ENCODE results near the gene ANKFY1.
"Not testable (repeated sequence)": the region's sequence is repeated elsewhere in the genome, so short reads cannot be mapped to it uniquely, and the experiment has no call there.

Gene ANKFY1

DNA sequence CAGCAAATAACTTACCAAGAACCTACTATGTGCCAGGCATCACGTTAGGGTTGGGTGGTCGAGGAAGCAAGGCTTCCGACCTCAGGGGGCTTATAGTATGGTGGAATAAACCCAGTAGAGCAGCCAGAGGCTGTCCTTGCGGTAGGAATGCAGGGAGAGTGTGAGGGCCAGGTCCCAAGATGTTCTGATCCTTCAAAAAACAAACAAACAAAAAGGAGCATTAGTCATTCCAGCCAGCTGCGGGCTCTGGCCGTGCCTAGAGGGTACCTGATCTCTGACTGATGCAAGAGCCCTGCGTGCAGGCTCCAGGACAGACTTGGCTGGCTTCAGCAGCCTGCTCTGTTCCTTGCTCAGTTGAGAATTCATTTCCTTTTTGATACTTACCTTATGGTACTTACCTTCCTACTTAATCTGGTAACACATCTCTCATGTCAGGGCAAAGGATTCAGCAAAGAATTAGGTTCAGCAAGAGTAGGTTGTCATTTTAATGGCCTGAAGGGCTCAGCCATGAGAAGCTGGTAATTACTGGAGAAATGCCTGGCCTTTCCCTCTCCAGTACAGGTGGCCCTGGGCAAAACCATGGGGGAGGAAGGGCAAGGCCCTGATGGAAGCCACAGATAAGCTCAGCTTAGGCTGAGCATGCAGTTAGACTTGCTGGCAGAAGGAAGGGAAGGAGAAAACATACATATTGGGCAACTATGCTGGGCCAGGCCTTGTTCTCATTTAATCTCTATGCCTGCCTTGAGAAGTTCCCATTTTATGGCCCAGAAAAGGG, 102.4 kb downstream of the ANKFY1 start:
- in situ Hi-C loops (cut with HindIII; ENCODE audit: low sequenced_read_pairs) = no loop called here

DNA sequence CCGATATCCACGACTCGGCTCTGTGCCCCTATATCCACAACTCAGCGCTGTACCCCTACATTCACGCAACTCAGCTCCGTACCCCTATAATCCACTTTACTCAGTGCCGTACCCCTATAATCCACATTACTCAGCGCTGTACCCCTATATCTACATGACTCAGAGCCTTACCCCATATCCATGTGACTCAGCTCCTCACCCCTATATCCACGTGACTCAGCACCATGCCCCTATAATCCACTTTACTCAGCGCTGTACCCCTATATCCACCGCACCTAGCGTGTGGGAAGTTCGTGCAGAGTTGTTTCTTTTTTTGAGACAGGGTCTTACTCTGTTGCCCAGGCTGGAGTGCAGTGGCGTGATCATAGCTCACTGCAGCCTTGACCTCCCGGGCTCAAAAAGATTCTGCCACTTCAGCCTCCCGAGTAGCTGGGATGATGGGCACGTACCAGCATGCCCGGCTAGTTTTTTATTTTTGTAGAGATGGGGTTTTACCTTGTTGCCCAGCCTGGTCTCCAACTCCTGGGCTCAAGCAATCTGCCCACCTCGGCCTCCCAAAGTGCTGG, 103.4 kb downstream of the ANKFY1 start:
- in situ Hi-C loops (cut with HindIII; ENCODE audit: low sequenced_read_pairs) = no loop called here

DNA sequence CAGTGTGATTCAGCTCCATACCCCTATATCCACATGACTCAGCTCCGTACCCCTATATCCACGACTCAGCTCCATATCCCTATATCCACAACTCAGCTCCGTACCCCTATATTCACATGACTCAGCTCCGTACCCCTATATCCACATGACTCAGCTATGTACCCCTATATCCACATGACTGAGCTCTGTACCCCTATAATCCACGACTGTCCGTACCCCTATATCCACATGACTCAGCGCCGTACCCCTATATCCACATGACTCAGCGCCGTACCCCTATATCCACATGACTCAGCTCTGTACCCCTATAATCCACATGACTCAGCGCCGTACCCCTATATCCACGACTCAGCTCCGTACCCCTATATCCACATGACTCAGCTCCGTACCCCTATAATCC, 104.0 kb downstream of the ANKFY1 start:
- in situ Hi-C loops (cut with HindIII; ENCODE audit: low sequenced_read_pairs) = loop anchor here (5.0 kb wide), 1 partner anchor 107 kb away; no protein-coding TSS in a partner anchor

DNA sequence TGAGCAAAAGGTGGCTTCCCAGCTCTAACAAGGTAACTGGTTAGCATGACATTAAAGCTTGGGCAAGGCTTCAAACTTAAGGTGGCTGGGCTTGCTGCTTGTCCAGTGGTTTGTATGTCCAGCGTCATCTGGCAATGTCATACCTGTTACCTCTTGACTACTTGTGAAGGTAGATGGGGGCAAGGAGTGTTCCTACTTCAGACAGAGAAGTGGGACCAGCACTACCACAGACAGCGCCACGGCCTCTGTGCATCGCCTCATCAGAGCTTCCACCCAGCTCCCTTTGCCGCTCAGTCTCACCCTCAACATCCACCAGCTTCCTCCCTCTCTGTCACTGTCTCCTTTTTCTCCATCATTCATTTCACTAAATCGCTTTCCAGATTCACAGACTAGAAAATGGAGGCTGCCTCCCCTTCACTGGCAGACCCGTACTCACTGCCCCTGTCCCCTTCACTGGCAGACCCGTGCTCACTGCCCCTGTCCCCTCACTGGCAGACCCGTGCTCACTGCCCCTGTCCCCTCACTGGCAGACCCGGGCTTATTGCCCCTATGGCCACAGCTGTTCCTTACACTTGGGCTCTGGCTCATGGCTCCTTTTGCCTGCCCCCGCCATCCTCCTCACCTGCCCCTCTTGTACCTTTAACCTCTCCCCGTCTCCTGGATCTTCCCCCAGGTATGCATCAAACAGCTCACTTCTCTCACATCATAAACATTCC, 106.0 kb downstream of the ANKFY1 start:
- in situ Hi-C loops (cut with HindIII; ENCODE audit: low sequenced_read_pairs) = loop anchor here (5.0 kb wide), 1 partner anchor 105 kb away; no protein-coding TSS in a partner anchor

DNA sequence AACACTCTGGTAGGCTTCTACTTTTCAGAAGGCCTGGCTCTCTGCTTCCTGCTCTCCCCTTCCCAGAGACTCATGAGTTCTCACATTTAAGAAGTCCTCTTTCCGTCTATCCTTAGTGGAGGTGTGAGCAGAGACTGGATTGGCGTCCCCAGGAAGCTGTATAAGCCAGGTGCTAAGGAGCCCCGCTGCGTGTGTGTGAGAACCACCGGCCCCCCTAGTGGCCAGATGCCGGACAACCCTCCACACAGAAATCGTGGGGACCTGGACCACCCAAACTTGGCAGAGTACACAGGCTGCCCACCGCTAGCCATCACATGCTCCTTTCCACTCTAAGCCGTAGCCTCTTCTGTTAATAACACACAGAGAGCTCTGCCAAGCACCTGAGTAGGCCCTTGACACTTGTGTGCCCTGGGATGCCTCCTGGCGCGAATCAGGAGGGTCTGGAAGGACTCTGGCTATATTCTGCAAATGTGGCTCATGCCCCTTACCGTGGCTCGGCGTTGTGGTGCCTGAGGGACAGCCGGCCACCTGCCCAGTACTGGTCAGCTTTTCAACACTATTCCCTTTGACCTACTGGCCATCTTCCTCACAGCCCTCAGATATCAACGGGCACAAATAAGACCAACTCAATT, 106.9 kb downstream of the ANKFY1 start:
- in situ Hi-C loops (cut with HindIII; ENCODE audit: low sequenced_read_pairs) = loop anchor here (5.0 kb wide), 1 partner anchor 105 kb away; no protein-coding TSS in a partner anchor

DNA sequence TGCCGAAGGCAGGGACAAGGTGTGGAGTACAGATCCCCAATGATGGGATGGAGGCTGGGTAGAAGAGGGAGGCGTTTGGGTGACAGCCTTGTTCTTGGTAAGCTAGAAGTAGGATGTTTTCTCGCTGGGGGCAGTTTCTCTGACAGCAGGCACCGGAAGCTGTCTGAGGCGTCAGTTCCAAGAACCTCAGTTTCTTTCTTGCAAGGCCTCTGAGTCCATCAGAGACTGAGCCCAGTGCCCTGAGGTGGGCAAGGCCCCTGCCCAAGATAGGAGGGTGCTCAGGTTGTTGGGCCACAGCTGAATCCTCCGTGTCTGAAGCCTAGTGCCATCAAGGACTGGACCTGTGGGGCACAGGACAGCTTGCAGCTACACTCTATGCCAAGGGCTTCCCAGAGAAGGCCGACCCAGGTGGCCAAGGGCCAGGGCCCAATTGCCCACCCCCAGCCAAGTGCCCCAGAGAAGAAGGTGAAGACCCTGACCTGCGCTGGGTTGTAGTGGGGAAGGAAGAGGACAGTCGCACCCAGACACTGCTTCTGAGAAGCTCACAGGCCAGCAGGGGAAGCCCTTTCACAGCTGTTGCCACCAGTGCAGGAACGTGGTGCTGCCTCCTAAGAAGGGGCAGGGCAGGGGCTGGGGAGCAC, 107.7 kb downstream of the ANKFY1 start:
- in situ Hi-C loops (cut with HindIII; ENCODE audit: low sequenced_read_pairs) = loop anchor here (5.0 kb wide), 1 partner anchor 104 kb away; no protein-coding TSS in a partner anchor

DNA sequence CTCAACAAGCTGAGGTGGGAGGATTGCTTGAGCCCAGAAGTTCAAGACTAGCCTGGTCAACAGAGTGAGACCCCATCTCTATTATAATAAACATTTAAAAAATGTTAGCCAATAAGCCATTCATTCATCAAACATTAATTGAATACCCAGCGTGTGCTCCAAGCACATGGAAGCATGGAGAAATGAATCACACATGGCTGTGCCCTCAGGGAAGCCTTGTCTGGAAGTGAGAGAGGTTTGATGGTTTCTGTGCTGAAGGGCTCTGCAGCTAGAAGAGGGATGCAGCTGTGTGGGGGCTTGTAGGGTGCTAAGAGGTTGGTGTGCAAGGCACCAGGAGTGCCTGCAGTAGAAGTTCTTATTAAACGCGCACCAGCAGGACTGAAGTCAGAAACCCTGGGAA, 109.6 kb downstream of the ANKFY1 start:
- in situ Hi-C loops (cut with HindIII; ENCODE audit: low sequenced_read_pairs) = no loop called here

DNA sequence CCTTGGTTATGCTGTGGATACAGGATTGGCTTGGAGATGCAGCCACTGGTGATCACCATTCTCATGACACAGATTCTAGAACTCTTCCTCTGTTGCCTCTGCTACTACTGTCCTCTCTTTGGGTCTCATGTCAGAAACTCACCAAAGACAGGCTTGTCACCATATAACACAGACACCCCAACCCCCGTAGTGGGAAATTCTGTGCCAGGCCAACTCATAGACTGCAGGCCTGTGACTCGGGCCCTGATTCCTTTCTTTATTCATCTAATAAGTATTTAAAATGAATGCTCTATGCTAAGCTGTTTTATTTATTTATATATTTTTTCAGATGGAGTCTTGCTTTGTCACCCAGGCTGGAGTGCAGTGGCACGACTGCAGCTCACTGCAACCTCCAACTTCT, 111.3 kb downstream of the ANKFY1 start:
- in situ Hi-C loops (cut with HindIII; ENCODE audit: low sequenced_read_pairs) = no loop called here

DNA sequence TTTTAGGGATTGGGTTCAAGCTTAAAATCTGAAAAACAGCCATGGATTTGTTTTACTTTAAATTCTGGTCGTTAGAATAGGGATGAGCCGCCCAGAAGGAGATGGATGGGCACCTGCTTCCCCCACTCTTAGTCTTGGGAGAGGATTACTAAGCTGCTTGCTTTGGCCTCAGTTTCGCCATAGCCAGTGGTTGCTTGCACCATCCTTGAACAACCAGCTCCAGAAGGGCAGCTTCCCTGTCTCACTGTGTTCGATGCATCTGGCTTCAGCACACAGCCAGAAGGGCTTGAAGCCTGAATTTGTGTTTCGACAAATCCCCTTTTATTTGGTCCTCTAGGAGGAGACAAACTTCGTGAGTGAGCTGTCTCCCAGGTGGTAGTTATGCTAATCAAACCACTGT, 113.7 kb downstream of the ANKFY1 start:
- in situ Hi-C loops (cut with HindIII; ENCODE audit: low sequenced_read_pairs) = no loop called here

DNA sequence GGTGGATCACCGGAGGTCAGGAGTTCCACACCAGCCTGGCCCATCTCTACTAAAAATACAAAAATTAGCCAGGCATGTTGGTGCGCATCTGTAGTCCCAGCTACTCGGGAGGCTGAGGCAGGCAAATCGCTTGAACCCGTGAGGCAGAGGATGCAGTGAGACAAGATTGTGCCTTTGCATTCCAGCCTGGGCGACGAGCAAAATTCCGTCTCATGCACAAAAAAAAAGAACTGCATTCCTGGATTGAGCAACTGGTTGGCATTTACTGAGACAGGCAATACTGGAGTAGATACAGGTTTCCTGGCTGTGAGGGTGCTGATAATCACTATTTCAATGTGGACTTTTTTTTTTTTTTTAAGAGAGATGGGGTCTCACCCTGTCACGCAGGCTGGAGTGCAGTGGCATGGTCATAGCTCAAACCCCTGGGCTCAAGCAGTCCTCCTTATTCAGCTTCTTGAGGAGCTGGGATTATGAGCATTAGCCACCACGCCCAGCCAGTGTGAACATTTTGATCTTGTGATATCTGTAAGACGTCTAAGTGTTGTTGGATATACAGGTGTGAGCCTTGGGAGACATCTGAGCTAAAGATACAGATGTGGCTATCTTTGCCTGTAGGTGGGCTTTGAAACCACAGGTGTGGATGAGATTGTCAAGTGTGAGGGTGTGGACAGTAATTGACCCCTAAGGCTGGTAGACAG, 115.0 kb downstream of the ANKFY1 start:
- in situ Hi-C loops (cut with HindIII; ENCODE audit: low sequenced_read_pairs) = no loop called here

DNA sequence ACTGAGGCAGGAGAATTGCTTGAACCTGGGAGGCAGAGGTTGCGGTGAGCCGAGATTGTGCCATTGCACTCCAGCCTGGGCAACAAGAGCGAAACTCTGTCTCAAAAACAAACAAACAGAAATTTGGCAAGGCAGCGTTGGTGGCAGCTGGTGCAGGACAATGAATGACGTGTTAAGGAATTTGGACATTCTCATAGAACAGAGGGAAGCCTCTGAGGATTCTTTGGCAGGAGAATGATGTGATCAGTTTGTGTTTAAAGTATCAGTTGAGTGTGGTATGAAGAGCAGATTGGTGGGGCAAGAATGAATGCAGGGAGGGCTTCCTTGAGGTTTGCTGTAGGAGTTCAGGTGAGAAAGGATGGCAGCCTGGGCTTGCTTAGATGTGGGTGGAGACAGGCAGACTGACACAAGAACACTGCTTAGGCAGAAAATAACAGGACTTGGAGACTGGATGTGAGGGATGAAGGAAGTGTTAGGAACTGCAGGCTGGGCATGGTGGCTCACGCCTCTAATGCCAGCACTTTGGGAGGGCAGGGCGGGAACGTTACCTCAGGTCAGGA, 115.9 kb downstream of the ANKFY1 start:
- in situ Hi-C loops (cut with HindIII; ENCODE audit: low sequenced_read_pairs) = no loop called here

DNA sequence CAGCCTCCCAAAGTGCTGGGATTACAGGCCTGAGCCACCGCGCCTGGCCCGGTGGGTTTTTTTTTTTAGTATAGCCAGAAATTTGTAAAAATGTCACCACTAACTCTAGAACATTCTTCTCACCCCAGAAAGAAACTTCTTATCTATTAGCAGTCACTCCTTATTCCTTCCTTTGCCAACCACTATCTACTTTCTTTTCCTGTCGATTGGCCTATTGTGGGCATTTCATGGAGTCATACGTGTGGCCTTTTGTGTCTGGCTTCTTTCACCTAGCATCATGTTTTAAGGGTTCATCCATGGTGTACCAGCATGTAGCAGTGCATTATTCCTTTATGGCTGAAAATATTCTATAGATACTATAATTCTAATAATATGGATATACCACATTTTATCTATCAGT, 117.1 kb downstream of the ANKFY1 start:
- in situ Hi-C loops (cut with HindIII; ENCODE audit: low sequenced_read_pairs) = no loop called here

DNA sequence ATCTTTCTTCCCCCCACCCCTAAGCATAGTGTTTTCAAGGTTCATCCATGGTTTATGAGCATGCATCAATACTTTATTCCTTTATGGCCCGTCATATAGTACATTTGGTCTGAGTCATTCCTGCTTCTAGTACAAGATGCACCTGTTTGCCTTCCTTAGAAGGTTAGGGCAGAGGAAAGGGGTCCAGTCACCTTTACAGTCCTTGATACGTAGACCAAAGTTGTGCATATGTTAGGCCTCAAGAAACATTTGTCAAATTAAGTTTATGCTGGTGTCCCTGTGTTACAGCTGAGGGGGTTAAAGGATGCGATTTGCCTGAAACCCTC, 119.4 kb downstream of the ANKFY1 start:
- in situ Hi-C loops (cut with HindIII; ENCODE audit: low sequenced_read_pairs) = no loop called here

DNA sequence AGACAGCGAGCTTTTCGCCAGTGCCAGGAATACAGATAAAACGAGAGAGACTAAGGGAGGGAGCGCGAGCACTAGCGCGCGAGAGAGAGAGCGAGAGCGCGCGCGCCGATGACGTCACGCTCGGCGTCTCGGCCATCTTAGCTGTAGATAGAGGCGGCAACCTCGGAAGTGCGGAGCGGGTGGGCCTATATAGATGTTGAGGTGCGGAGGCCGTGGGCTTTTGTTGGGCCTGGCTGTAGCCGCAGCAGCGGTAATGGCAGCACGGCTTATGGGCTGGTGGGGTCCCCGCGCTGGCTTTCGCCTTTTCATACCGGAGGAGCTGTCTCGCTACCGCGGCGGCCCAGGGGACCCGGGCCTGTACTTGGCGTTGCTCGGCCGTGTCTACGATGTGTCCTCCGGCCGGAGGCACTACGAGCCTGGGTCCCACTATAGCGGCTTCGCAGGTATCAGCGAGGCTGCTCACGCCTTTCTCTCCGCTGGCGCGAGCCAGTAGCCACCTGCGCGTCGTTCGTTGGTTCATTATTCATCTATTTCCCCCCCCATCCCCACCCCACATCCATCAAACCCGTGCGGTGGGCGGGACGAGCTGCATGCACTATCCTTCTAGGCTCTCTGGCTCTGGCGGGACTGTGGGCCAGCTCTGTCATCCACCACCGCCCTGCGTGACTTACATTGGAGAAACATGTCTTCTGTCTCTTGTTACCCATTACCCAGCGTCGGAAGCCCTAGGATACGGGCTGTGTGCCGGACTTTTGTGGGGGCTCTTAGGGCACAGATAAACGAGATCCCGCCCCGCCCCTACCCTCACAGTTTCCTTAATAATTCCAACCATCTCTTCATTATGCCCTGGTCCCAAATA, 120.0 kb downstream of the ANKFY1 start:
- in situ Hi-C loops (cut with HindIII; ENCODE audit: low sequenced_read_pairs) = no loop called here

DNA sequence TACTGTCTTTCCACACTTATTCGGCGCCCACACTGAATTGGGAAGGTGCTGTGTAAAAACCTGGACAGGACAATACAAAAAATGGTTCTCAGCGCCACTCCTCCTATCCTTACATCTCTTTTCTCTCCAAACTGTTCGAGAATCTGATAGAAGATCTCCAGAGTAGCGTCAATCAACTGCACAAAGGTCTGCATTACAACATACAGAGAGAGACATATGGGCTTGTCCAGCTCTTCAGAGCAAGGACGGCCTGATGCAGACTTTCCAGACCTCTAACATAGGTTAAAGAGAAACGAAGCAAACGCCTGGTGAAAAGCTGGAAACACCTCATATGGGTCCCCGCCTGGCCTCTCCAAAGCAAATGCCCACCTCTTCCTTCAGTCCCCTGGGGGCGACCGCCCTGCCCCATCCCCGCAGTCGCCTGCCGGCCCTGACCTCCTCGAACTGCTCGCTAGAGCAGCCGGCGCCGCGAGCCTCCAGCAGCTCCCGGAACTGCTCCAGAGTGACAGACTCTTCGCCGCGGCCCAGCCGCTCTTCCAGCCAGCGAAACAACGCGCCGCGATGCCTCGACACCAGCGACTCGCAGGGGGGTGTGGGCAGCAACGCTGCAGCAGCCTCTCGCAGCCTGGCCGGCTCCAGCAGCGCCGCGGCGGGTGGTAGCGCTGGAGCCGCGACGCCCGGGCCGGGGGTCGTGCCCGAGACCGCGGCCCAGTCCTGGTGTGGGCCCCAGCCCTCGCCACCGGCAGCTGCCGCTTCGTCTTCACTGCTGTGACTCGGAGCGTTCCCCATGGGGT, 121.5 kb downstream of the ANKFY1 start:
- in situ Hi-C loops (cut with HindIII; ENCODE audit: low sequenced_read_pairs) = no loop called here

DNA sequence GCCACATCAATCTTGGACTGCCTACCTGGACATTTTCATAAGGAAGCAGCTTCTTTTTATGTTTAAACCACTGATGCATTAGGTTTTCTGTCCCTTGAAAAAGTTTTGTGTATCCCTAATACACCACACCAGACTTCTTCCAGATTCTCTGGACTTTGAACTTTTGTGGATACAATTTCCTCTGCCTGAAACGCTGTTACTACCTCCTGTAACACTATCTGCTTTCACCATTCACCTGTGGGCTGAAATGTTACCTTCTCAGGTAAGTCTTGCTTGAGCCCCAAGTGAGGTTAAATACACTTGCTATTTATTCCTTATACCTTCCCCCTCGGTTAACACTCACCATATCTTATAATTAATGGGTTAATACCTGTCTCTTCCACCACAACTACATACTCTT, 123.7 kb downstream of the ANKFY1 start:
- in situ Hi-C loops (cut with HindIII; ENCODE audit: low sequenced_read_pairs) = no loop called here

DNA sequence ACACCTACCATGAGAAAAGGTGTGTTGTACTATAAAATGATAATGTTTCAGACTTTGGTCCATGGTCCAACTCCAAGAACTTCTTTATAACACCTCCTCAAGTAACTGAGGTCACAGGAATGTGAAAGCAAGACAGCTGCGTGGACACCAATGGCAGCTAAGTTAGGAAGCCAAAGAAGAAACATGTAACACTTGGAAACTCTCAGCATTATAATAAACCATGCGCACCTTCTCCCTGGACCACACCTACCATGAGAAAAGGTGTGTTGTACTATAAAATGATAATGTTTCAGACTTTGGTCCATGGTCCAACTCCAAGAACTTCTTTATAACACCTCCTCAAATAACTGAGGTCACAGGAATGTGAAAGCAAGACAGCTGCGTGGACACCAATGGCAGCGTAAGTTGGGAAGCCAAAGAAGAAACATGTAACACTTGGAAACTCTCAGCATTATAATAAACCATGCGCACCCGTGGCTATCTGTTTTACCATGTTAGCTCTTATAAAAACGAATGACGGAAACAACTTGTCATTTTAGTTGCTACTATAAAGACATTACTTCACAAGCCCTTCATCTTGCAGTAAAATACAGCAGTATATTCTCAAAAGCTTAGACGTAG, 124.8 kb downstream of the ANKFY1 start:
- in situ Hi-C loops (cut with HindIII; ENCODE audit: low sequenced_read_pairs) = not testable (repeated sequence)

DNA sequence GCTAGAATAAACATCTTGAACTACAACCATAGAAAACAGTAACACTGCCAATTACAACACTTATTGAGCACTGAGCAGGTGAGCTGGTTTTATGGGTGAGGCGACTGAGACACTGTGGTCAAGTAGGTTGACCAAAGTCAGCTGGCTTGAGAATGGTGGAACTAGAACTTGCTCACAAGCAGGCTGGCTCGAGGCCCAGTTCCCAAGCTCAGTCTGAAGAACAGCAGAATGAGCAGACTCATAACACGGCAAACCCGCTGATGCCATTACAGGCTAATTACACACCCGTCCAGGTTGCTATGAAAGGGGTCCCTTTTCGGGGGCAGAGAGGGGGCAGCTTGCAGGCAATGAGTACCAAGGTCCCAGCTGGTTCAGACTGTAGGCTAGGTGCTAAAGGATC, 127.4 kb downstream of the ANKFY1 start:
- in situ Hi-C loops (cut with HindIII; ENCODE audit: low sequenced_read_pairs) = no loop called here

Measured in endothelial cell of hepatic sinusoid (primary cell).